D721Med (cell line): ENCODE data around the gene LTO1.

Experiments
- DNase-seq: peaks from one replicate; pipeline ENCODE4 v3.0.0; 2011; ENCODE audit warnings: low spot score; ENCODE audit not compliant: insufficient read length
- FAIRE-seq: peaks from 2 replicates; lab custom pipeline; 2011; peaks lifted over from hg19 to GRCh38; lab: Jason Lieb, UNC
- CTCF ChIP-seq: IDR thresholded peaks from 2 replicates; pipeline ENCODE4 v1.5.1; 2012; ENCODE audit warnings: mild to moderate bottlenecking, control low read depth; ENCODE audit not compliant: insufficient read depth; ENCODE audit errors: missing control alignments

Gene LTO1

GRCh38 chr11:69652999-69653398 is 22.2 kb downstream of the LTO1 start:
- TF ChIP-seq CTCF, result no peak
- FAIRE-seq (no peak), DNase-seq (no peak)

- FAIRE-seq (no peak), DNase-seq (no peak)
- TF ChIP-seq CTCF, result no peak
Measured at GRCh38 chr11:69651834-69652620, 23.1 kb downstream of the LTO1 start.

- no peak for TF ChIP-seq CTCF
- DNase-seq, result no peak
- no peak for FAIRE-seq
Measured at GRCh38 chr11:69650832-69651344, 24.3 kb downstream of the LTO1 start.

- no peak for FAIRE-seq
- TF ChIP-seq CTCF, result no peak
Measured at GRCh38 chr11:69650081-69650831, 24.9 kb downstream of the LTO1 start.

GRCh38 chr11:69649576-69649900 is 25.6 kb downstream of the LTO1 start:
- no peak for TF ChIP-seq CTCF
- DNase-seq, result no peak
- FAIRE-seq, result no peak

More at GRCh38 chr11:69650081-69650831, 24.9 kb downstream of the LTO1 start:
- DNase-seq, result no peak

GRCh38 chr11:69648679-69649575 is 26.2 kb downstream of the LTO1 start:
- FAIRE-seq (no peak), DNase-seq (no peak)
- no peak for TF ChIP-seq CTCF
